Right lobe of liver (tissue), 4 donors: Measurements from ENCODE around the gene SYNGR1.

ENCODE experiments used
- POLR2A ChIP-seq: fragments of 450-650 bp; IDR thresholded peaks from one replicate; pipeline ENCODE4 v1.6.1; 2017; ENCODE audit warnings: antibody characterized with exemption, mild to moderate bottlenecking
- TF ChIP-seq, protein P1 (sequence below), 4 donors: fragments of 200-600 bp in 3 of 4; fragments of 450-650 bp in 1 of 4; IDR thresholded peaks; one replicate each; pipeline versions ENCODE4 v1.5.1 to v1.8.0; 2016 to 2022; ENCODE audit warnings: antibody characterized with exemption in 4 of 4, mild to moderate bottlenecking in 2 of 4
- donor health status: DM: no; HTN: no; CAD: no.
- donor health status: DM: no; HTN: no; CAD: no.
- donor health status: DM: no; HTN: yes; CAD: no.

DNA sequence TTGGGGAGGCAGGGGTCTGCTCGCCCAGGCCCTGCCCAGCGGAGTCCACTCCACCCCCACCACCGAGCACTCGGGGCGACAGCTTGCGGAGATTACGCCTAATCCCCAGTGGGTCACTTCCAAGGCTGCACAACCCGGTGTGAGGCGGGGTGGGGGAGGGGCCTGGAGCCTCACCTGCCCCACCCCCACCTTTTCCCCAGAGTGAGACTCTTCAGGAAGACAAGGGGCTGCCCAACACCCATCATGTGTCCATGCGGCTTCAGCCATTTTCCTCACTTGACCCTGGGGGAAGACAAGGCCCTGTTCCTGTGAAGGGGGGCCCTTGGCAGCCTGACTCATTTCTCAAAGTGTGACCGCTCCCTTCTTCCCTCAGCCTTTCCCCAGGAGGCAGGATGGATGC, 12.5 kb downstream of the SYNGR1 start:
- TF ChIP-seq, protein P1, sequence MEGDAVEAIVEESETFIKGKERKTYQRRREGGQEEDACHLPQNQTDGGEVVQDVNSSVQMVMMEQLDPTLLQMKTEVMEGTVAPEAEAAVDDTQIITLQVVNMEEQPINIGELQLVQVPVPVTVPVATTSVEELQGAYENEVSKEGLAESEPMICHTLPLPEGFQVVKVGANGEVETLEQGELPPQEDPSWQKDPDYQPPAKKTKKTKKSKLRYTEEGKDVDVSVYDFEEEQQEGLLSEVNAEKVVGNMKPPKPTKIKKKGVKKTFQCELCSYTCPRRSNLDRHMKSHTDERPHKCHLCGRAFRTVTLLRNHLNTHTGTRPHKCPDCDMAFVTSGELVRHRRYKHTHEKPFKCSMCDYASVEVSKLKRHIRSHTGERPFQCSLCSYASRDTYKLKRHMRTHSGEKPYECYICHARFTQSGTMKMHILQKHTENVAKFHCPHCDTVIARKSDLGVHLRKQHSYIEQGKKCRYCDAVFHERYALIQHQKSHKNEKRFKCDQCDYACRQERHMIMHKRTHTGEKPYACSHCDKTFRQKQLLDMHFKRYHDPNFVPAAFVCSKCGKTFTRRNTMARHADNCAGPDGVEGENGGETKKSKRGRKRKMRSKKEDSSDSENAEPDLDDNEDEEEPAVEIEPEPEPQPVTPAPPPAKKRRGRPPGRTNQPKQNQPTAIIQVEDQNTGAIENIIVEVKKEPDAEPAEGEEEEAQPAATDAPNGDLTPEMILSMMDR (IDR thresholded peaks at IDR 0.05): no peak
- no peak for TF ChIP-seq POLR2A
